OCI-LY7 (cell line): ENCODE results near the gene AGTR1. TPM values are rescaled to one million over a fixed set of nuclear protein-coding genes. Genes with fewer than 3 reads are reported as not detected.

Experiments
- BruUV-seq: library from RNA; stranded (reverse); fragments of 400-500 nt; replicated peaks from 2 replicates; lab custom pipeline; 2021; lab: Mats Ljungman, UMichigan
- CTCF ChIA-PET: fragments of 300-600 bp; sonication (Branson Sonifier 250); formaldehyde crosslinking; loops from one replicate; lab custom pipeline; 2022; ENCODE audit warnings: antibody characterized with exemption; ENCODE audit not compliant: unreplicated experiment; lab: Charles Lee
- POLR2A ChIA-PET: fragments of 300-600 bp; sonication (Branson Sonifier 250); formaldehyde crosslinking; loops from one replicate; lab custom pipeline; 2022; ENCODE audit warnings: antibody characterized with exemption; lab: Charles Lee
- DNase-seq: peaks from one replicate; pipeline ENCODE4 v3.0.0-alpha.2; 2015; ENCODE audit warnings: low spot score
- H2AFZ ChIP-seq: fragments of 200-600 bp; sonication (generic), shearing (Covaris generic); 2 replicates; pipeline ENCODE4 v1.6.1; 2014; ENCODE audit warnings: mild to moderate bottlenecking, antibody characterized with exemption, low read length, moderate library complexity
- H3K27ac ChIP-seq: fragments of 200-600 bp; sonication (generic); 2 replicates; pipeline ENCODE4 v1.5.1; 2014; ENCODE audit warnings: mixed run types, low read depth, mild to moderate bottlenecking, moderate library complexity, low read length, inconsistent platforms; ENCODE audit not compliant: poor library complexity, severe bottlenecking
- H3K36me3 ChIP-seq: fragments of 200-600 bp; sonication (generic); 2 replicates; pipeline ENCODE4 v1.6.1; 2014; ENCODE audit warnings: mild to moderate bottlenecking, antibody characterized with exemption, low read length, moderate library complexity, mixed read lengths; ENCODE audit not compliant: insufficient read depth
- H3K4me1 ChIP-seq: fragments of 200-600 bp; sonication (generic); 2 replicates; pipeline ENCODE4 v1.5.1; 2014; ENCODE audit warnings: mild to moderate bottlenecking, low read length; ENCODE audit not compliant: insufficient read depth, poor library complexity, severe bottlenecking
- H3K4me2 ChIP-seq: fragments of 200-600 bp; sonication (generic); 2 replicates; pipeline ENCODE4 v1.6.1; 2014; ENCODE audit warnings: mild to moderate bottlenecking, low read length
- H3K4me3 ChIP-seq: fragments of 200-600 bp; sonication (generic); 2 replicates; pipeline ENCODE4 v1.5.1; 2014; ENCODE audit warnings: mild to moderate bottlenecking, low read depth, low read length; ENCODE audit not compliant: poor library complexity, severe bottlenecking
- H3K79me2 ChIP-seq: fragments of 200-600 bp; sonication (generic); 2 replicates; pipeline ENCODE4 v1.6.1; 2016; ENCODE audit warnings: low read depth, mild to moderate bottlenecking, low read length, moderate library complexity, mixed read lengths; ENCODE audit not compliant: insufficient read depth
- H3K9me2 ChIP-seq: fragments of 200-600 bp; sonication (generic); 2 replicates; pipeline ENCODE4 v1.6.1; 2016; ENCODE audit warnings: mild to moderate bottlenecking, low read length, mixed read lengths; ENCODE audit not compliant: insufficient read depth
- H3K9me3 ChIP-seq: fragments of 200-600 bp; sonication (generic); 2 replicates; pipeline ENCODE4 v1.6.1; 2014; ENCODE audit warnings: mild to moderate bottlenecking, mixed run types, low read length, mixed read lengths
- H4K20me1 ChIP-seq: fragments of 200-600 bp; sonication (generic); 2 replicates; pipeline ENCODE4 v1.6.1; 2014; ENCODE audit warnings: mild to moderate bottlenecking, antibody characterized with exemption, low read length, moderate library complexity, mixed read lengths; ENCODE audit not compliant: insufficient read depth
- CTCF ChIP-seq: fragments of 200-600 bp; sonication (generic); conservative IDR thresholded peaks from 2 replicates; pipeline ENCODE4 v1.5.1; 2014; ENCODE audit warnings: mild to moderate bottlenecking, antibody characterized with exemption, low read length, moderate library complexity, mixed read lengths
- EZH2phosphoT487 ChIP-seq: fragments of 200-600 bp; sonication (generic); IDR thresholded peaks from 2 replicates; pipeline ENCODE4 v1.6.1; 2018; ENCODE audit warnings: low read depth, borderline replicate concordance, mild to moderate bottlenecking, mixed run types, antibody characterized with exemption, low read length, moderate library complexity, mixed read lengths
- intact Hi-C: fragments of 100-400 bp; cut with micrococcal nuclease; formaldehyde crosslinking; loops from one replicate; pipeline ENCODE4 v1.10.0; 2022; ENCODE audit not compliant: unreplicated experiment
- total RNA-seq, 2 experiments: library from RNA; depleted of rRNA in 1 of 2; stranded (reverse); fragments of >200 nt in 1 of 2; shearing (Covaris generic) in 1 of 2; gene quantifications; 2 replicates each; pipeline ENCODE4 v1.2.3, GENCODE V29; 2014 to 2022

Gene AGTR1
- total RNA-seq, 2 experiments from 2014 or later: not detected

GRCh38 chr3:148741219-148741618 is 43.5 kb downstream of the AGTR1 start:
- Histone ChIP-seq H2AFZ (no peak overlapping the region), H3K4me2 (no peak overlapping the region), H3K4me3 (no peak overlapping the region), H3K36me3 (no peaks in the 10 kb centered on the region), H3K9me3 (no peaks in the 10 kb centered on the region), H3K9me2 (no peaks in the 10 kb centered on the region), H3K27ac (no peak overlapping the region), H4K20me1 (no peaks in the 10 kb centered on the region), H3K79me2 (no peaks in the 10 kb centered on the region), H3K4me1 (no peaks in the 10 kb centered on the region)
- ChIA-PET CTCF (no interaction called here), POLR2A (no interaction called here)
- intact Hi-C loops: no loop called here
- no peak for DNase-seq
- BruUV-seq: no TSS peak
- TF ChIP-seq EZH2phosphoT487: no peak
- no peak for TF ChIP-seq CTCF

GRCh38 chr3:148742118-148742517 is 44.4 kb downstream of the AGTR1 start:
- no peaks in the 10 kb centered on the region for H3K9me3 ChIP-seq
- H3K4me2 ChIP-seq: no peak overlapping the region
- BruUV-seq: no TSS peak
- no peaks in the 10 kb centered on the region for H4K20me1 ChIP-seq
- no peaks in the 10 kb centered on the region for H3K4me1 ChIP-seq
- intact Hi-C loops: no loop called here
- no peak overlapping the region for H3K4me3 ChIP-seq
- H3K79me2 ChIP-seq: no peaks in the 10 kb centered on the region
- no peak for DNase-seq
- TF ChIP-seq EZH2phosphoT487 (no peak), CTCF (no peak)
- no peaks in the 10 kb centered on the region for H3K36me3 ChIP-seq
- H3K27ac ChIP-seq: no peak overlapping the region
- ChIA-PET CTCF (no interaction called here), POLR2A (no interaction called here)
- no peaks in the 10 kb centered on the region for H3K9me2 ChIP-seq
- H2AFZ ChIP-seq: no peak overlapping the region

GRCh38 chr3:148746053-148746452 is 48.4 kb downstream of the AGTR1 start:
- Histone ChIP-seq H2AFZ (no peak overlapping the region), H3K9me3 (no peaks in the 10 kb centered on the region), H3K9me2 (no peaks in the 10 kb centered on the region), H3K4me3 (no peak overlapping the region), H3K4me2 (no peak overlapping the region), H3K36me3 (no peaks in the 10 kb centered on the region), H3K27ac (no peak overlapping the region), H3K4me1 (no peaks in the 10 kb centered on the region), H3K79me2 (no peaks in the 10 kb centered on the region), H4K20me1 (no peaks in the 10 kb centered on the region)
- CTCF ChIA-PET: no interaction called here
- POLR2A ChIA-PET: no interaction called here
- TF ChIP-seq CTCF (no peak), EZH2phosphoT487 (no peak)
- no peak for DNase-seq
- intact Hi-C loops: no loop called here
- BruUV-seq: no TSS peak
